Measurements from ENCODE around the gene CEP89. TPM values are rescaled to one million over a fixed set of nuclear protein-coding genes. Genes with fewer than 3 reads are reported as not detected.

The CEP89 gene
- total RNA-seq, 4 donors from 2014 or later, result 3.4 to 20.9 (median 9.5) TPM

GRCh38 chr19:32829345-32829896 is 142.3 kb downstream of the CEP89 start:
- no peaks in the 10 kb centered on the region for H3K9me3 ChIP-seq
- ATAC-seq (no peak), DNase-seq (no peak)
- H3K4me3 ChIP-seq, result no peak overlapping the region
- no peaks in the 10 kb centered on the region for H3K4me1 ChIP-seq
- no peaks in the 10 kb centered on the region for H3K27me3 ChIP-seq
- no peak overlapping the region for H3K27ac ChIP-seq
- intact Hi-C loops (cut with DNase I; ENCODE audit: low total_unique reads), result no loop called here
- in situ Hi-C loops (cut with MboI; ENCODE audit: low sequenced_read_pairs in 4 of 4), result no loop called here
- H3K36me3 ChIP-seq, result no peaks in the 10 kb centered on the region
- TF ChIP-seq POLR2A (IDR thresholded peaks at IDR 0.05) (no peak), CTCF (IDR thresholded peaks at IDR 0.05 in 4 of 5, conservative IDR thresholded peaks at IDR 0.05 in 1 of 5) (no peak)

GRCh38 chr19:32828643-32829344 is 143.0 kb downstream of the CEP89 start:
- Histone ChIP-seq H3K27ac (no peak overlapping the region), H3K4me1 (no peaks in the 10 kb centered on the region), H3K27me3 (no peaks in the 10 kb centered on the region), H3K9me3 (no peaks in the 10 kb centered on the region), H3K36me3 (no peaks in the 10 kb centered on the region), H3K4me3 (no peak overlapping the region)
- TF ChIP-seq CTCF (IDR thresholded peaks at IDR 0.05 in 4 of 5, conservative IDR thresholded peaks at IDR 0.05 in 1 of 5), result no peak
- TF ChIP-seq POLR2A (IDR thresholded peaks at IDR 0.05), result no peak
- DNase-seq (no peak), ATAC-seq (no peak)
- intact Hi-C loops (cut with DNase I; ENCODE audit: low total_unique reads) (no loop called here), in situ Hi-C loops (cut with MboI; ENCODE audit: low sequenced_read_pairs in 4 of 4) (no loop called here)

- H3K36me3 ChIP-seq, result no peaks in the 10 kb centered on the region
- no peaks in the 10 kb centered on the region for H3K9me3 ChIP-seq
- ATAC-seq (no peak), DNase-seq (no peak)
- in situ Hi-C loops (cut with MboI; ENCODE audit: low sequenced_read_pairs in 4 of 4) (no loop called here), intact Hi-C loops (cut with DNase I; ENCODE audit: low total_unique reads) (no loop called here)
- no peak overlapping the region for H3K4me3 ChIP-seq
- TF ChIP-seq CTCF (IDR thresholded peaks at IDR 0.05 in 4 of 5, conservative IDR thresholded peaks at IDR 0.05 in 1 of 5), result no peak
- no peak for TF ChIP-seq POLR2A (IDR thresholded peaks at IDR 0.05)
- no peaks in the 10 kb centered on the region for H3K4me1 ChIP-seq
- no peak overlapping the region for H3K27ac ChIP-seq
- H3K27me3 ChIP-seq, result peaks cover 0 to under 1% (median 0%) of the 10 kb centered on the region in 3 donors
Measured at GRCh38 chr19:32828139-32828538, 143.6 kb downstream of the CEP89 start.

Other genes with a start within 250 kb of the CEP89 start
- gene SLC7A9, start 102.2 kb downstream of the CEP89 start, total RNA-seq, result under 1 TPM in 1 of 4 donors, not detected in 3; 0.44 TPM
- gene FAAP24, start 284 bp upstream of the CEP89 start, total RNA-seq, result under 1 TPM in 2 of 4 donors, not detected in 2; 0.16 to 0.97 TPM
- under 1 TPM in 3 of 4 donors, not detected in 1; 0.39 to 0.71 (median 0.70) TPM for gene RHPN2, start 92.9 kb upstream of the CEP89 start, total RNA-seq
- 1 to 10 TPM; 2.2 to 5.3 (median 4.6) TPM for gene GPATCH1, start 109.2 kb upstream of the CEP89 start, total RNA-seq
- gene WDR88, start 160.2 kb upstream of the CEP89 start, total RNA-seq, result not detected
- gene LRP3, start 222.4 kb upstream of the CEP89 start, total RNA-seq, result 10 to 100 TPM; 18.3 to 29.3 (median 25.1) TPM